Tibial artery (tissue), 4 donors: ENCODE measurements around the gene PRKCB.

Source experiments
- DNase-seq, 2 donors: peaks; one replicate each; pipeline ENCODE4 v3.0.0-alpha.2; 2019
- H3K27ac ChIP-seq, 2 donors: fragments of 200-600 bp; sonication (generic) in 1 of 2; 1 replicate in 1 of 2; 2 replicates in 1 of 2; pipeline ENCODE4 v1.5.1; 2018 to 2019; ENCODE audit warnings: mild to moderate bottlenecking in 1 of 2
- H3K27me3 ChIP-seq, 2 donors: fragments of 200-600 bp; sonication (generic) in 1 of 2; one replicate each; pipeline versions ENCODE4 v1.5.1 to v1.6.0; 2016 to 2019
- H3K36me3 ChIP-seq, 3 donors: fragments of 200-600 bp; sonication (generic) in 2 of 3; one replicate each; pipeline ENCODE4 v1.5.1; 2016 to 2019; ENCODE audit warnings: mild to moderate bottlenecking in 2 of 3
- H3K4me1 ChIP-seq, 4 donors: fragments of 200-600 bp; sonication (generic) in 2 of 4; 1 replicate in 3 of 4; 2 replicates in 1 of 4; pipeline ENCODE4 v1.5.1; 2016 to 2019
- H3K4me3 ChIP-seq, 2 donors: fragments of 200-600 bp; sonication (generic) in 1 of 2; 1 replicate in 1 of 2; 2 replicates in 1 of 2; pipeline ENCODE4 v1.5.1; 2018 to 2019; ENCODE audit warnings: mild to moderate bottlenecking in 2 of 2
- H3K9me3 ChIP-seq, 3 donors: fragments of 200-600 bp; sonication (generic) in 1 of 3; one replicate each; pipeline ENCODE4 v1.5.1; 2016 to 2019
- CTCF ChIP-seq, 2 experiments: fragments of 200-600 bp in 1 of 2; fragments of 450-650 bp in 1 of 2; IDR thresholded peaks; one replicate each; pipeline ENCODE4 v1.5.1; 2017 to 2019; ENCODE audit warnings: antibody characterized with exemption in 2 of 2, mild to moderate bottlenecking in 1 of 2, moderate library complexity in 1 of 2
- intact Hi-C: fragments of 100-400 bp; cut with DNase I; formaldehyde crosslinking; loops from one replicate; pipeline ENCODE4 v1.15.0; 2023; ENCODE audit warnings: low total_unique reads

PRKCB gene

DNA sequence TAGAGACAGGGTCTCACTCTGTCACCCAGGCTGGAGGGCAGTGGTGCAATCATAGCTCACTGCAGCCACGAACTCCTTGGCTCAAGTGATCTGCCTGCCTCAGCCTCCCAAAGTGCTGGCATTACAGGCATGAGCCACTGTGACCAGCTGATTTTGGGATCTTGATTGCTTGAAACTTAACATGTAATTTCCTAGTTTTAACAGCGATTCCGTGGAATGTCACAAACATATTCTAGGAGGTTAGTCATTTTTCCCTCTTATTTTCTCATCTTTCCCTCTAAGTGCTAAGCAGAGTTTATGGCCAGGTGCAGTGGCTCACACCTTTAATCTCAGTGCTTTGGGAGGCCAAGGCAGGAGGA, 297.0 kb downstream of the PRKCB start:
- intact Hi-C loops, result no loop called here
- H3K4me3 ChIP-seq, result no peak overlapping the region
- no peak for TF ChIP-seq CTCF (IDR thresholded peaks at IDR 0.05)
- no peaks in the 10 kb centered on the region for H3K27me3 ChIP-seq
- DNase-seq, result no peak
- H3K36me3 ChIP-seq, result no peaks in the 10 kb centered on the region
- no peak overlapping the region for H3K27ac ChIP-seq
- no peaks in the 10 kb centered on the region for H3K4me1 ChIP-seq
- H3K9me3 ChIP-seq, result no peaks in the 10 kb centered on the region

GRCh38 chr16:24135624-24136565, 300.1 kb downstream of the PRKCB start:
- intact Hi-C loops, result no loop called here
- Histone ChIP-seq H3K27me3 (no peaks in the 10 kb centered on the region), H3K4me3 (no peak overlapping the region), H3K36me3 (no peaks in the 10 kb centered on the region), H3K27ac (no peak overlapping the region), H3K9me3 (peaks cover 0 to 5% (median 0%) of the 10 kb centered on the region in 3 donors), H3K4me1 (no peaks in the 10 kb centered on the region)
- TF ChIP-seq CTCF (IDR thresholded peaks at IDR 0.05), result no peak
- DNase-seq, result no peak

DNA sequence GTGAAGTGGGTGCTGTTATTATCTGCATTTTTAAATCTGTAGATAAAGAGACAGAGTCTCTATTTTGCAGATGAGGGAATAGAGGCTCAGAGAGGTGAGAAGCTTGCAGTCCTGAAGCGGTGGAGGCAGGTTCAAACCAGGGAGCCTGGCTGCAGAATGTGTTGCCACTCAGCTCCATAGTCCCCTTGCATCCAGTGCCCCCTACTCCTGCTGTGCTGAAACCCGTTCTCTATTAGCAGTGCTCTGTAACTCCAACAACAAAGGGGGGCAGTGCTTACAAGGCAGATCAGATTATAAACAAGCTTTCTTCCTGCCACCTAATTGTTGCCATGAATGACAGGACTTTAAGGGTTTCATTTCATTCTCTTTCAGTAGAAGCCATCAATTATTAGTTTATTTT, 302.2 kb downstream of the PRKCB start:
- no peak for TF ChIP-seq CTCF (IDR thresholded peaks at IDR 0.05)
- Histone ChIP-seq H3K4me3 (no peak overlapping the region), H3K27me3 (no peaks in the 10 kb centered on the region), H3K27ac (no peak overlapping the region), H3K36me3 (no peaks in the 10 kb centered on the region), H3K9me3 (peaks cover 0 to 6% (median 0%) of the 10 kb centered on the region in 3 donors), H3K4me1 (no peaks in the 10 kb centered on the region)
- no peak for DNase-seq
- intact Hi-C loops, result no loop called here

DNA sequence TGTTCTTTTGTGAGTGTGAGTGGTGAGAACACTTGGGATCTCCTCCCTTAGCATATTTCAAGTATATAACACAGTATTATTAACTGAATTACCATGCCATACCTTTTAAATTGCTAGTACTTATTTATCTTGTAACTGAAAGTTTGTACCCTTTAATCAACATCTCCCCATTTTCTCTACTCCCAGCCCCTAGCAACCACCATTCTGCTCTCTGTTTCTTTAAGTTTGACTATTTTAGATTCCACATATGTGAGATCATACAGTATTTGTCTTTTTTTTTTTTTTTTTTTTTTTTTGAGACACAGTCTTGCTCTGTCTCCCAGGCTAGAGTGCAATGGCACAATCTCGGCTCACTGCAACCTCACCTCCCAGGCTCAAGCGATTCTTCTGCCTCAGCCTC, 302.8 kb downstream of the PRKCB start:
- no peaks in the 10 kb centered on the region for H3K27me3 ChIP-seq
- no peaks in the 10 kb centered on the region for H3K36me3 ChIP-seq
- no peak overlapping the region for H3K4me3 ChIP-seq
- no peak overlapping the region for H3K27ac ChIP-seq
- H3K9me3 ChIP-seq, result peaks cover 0 to 6% (median 0%) of the 10 kb centered on the region in 3 donors
- DNase-seq, result no peak
- intact Hi-C loops, result no loop called here
- H3K4me1 ChIP-seq, result no peaks in the 10 kb centered on the region
- TF ChIP-seq CTCF (IDR thresholded peaks at IDR 0.05), result no peak

DNA sequence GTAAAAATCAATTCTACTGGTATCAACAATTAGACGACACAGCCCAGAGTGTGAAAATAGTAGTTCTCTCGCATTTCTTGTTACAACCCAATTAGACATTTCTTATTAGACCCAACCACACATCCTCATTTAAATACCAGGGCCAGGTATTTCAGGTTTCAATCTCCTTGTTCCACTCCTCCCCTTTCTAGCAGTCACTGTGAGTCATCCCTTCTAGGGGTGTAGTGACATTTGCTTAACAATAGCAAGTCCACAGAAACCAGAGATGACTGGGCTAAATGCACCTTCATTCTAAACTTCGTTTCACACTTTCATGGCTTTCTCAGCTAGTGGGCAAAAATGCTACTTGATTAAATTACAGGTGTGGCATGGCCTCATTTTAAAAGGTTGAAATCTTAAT, 303.5 kb downstream of the PRKCB start:
- H3K36me3 ChIP-seq, result no peaks in the 10 kb centered on the region
- no peak overlapping the region for H3K27ac ChIP-seq
- no peaks in the 10 kb centered on the region for H3K27me3 ChIP-seq
- H3K9me3 ChIP-seq, result peaks cover 0 to 6% (median 0%) of the 10 kb centered on the region in 3 donors
- no peak for TF ChIP-seq CTCF (IDR thresholded peaks at IDR 0.05)
- H3K4me1 ChIP-seq, result no peaks in the 10 kb centered on the region
- DNase-seq, result no peak
- intact Hi-C loops, result no loop called here
- no peak overlapping the region for H3K4me3 ChIP-seq
